CD14-positive monocyte (primary cell): ENCODE results near the gene HTRA2. TPM values are rescaled to one million over a fixed set of nuclear protein-coding genes. Genes with fewer than 3 reads are reported as not detected.

Source experiments
- DNase-seq, 3 donors: peaks; one replicate each; pipeline ENCODE4 v3.0.0-alpha.2; 2011 to 2022
- H2AFZ ChIP-seq: 2 replicates; pipeline ENCODE4 v1.6.0; 2012; ENCODE audit warnings: mild to moderate bottlenecking, low read depth, low read length, inconsistent platforms; ENCODE audit not compliant: insufficient read depth, poor library complexity, severe bottlenecking
- H3K27ac ChIP-seq, 2 donors: 1 replicate in 1 of 2; 2 replicates in 1 of 2; pipeline ENCODE4 v1.5.1; 2012 to 2013; ENCODE audit warnings: low read length in 2 of 2, control low read depth in 1 of 2, inconsistent platforms in 1 of 2, low read depth in 1 of 2, mild to moderate bottlenecking in 1 of 2
- H3K27me3 ChIP-seq, 2 donors: one replicate each; pipeline versions ENCODE4 v1.6.0 to v1.6.1; 2011 to 2013; ENCODE audit warnings: low read length in 2 of 2; ENCODE audit not compliant: control insufficient read depth in 2 of 2, insufficient read depth in 2 of 2
- H3K36me3 ChIP-seq, 2 donors: replicated peaks in 1 of 2; 1 replicate in 1 of 2; 2 replicates in 1 of 2; pipeline versions ENCODE4 v1.5.1 to v1.6.1; 2012 to 2013; ENCODE audit warnings: low read length in 2 of 2, control low read depth in 1 of 2, inconsistent platforms in 1 of 2, mild to moderate bottlenecking in 1 of 2; ENCODE audit not compliant: insufficient read depth in 2 of 2, control insufficient read depth in 1 of 2
- H3K4me1 ChIP-seq, 2 donors: 1 replicate in 1 of 2; 2 replicates in 1 of 2; pipeline versions ENCODE4 v1.5.1 to v1.6.1; 2012 to 2013; ENCODE audit warnings: low read length in 2 of 2, control low read depth in 1 of 2, inconsistent platforms in 1 of 2, mild to moderate bottlenecking in 1 of 2, moderate library complexity in 1 of 2; ENCODE audit not compliant: insufficient read depth in 2 of 2, control insufficient read depth in 1 of 2
- H3K4me2 ChIP-seq: replicated peaks from 2 replicates; pipeline ENCODE3; 2012; ENCODE audit warnings: low read length, moderate library complexity, mild to moderate bottlenecking; ENCODE audit not compliant: poor library complexity, severe bottlenecking; ENCODE audit errors: extremely low read depth
- H3K4me3 ChIP-seq, 3 experiments: fragments of 200-600 bp in 1 of 3; sonication (generic) in 1 of 3; replicated peaks in 1 of 3; 1 replicate in 2 of 3; 2 replicates in 1 of 3; pipeline ENCODE4 v1.5.1; 2011 to 2013; ENCODE audit warnings: low read length in 3 of 3, mild to moderate bottlenecking in 3 of 3, control low read depth in 2 of 3, low read depth in 2 of 3, inconsistent platforms in 1 of 3, moderate library complexity in 1 of 3
- H3K79me2 ChIP-seq: 2 replicates; pipeline ENCODE4 v1.6.0; 2012; ENCODE audit warnings: mild to moderate bottlenecking, control low read depth, inconsistent platforms, low read length, moderate library complexity; ENCODE audit not compliant: insufficient read depth
- H3K9ac ChIP-seq: 2 replicates; pipeline ENCODE4 v1.6.0; 2017; ENCODE audit warnings: low read length, mild to moderate bottlenecking; ENCODE audit not compliant: insufficient read depth, poor library complexity, severe bottlenecking
- H3K9me3 ChIP-seq, 2 donors: replicated peaks in 1 of 2; 1 replicate in 1 of 2; 2 replicates in 1 of 2; pipeline versions ENCODE4 v1.5.1 to v1.6.1; 2012 to 2013; ENCODE audit warnings: low read length in 2 of 2, control low read depth in 1 of 2; ENCODE audit not compliant: control insufficient read depth in 1 of 2, insufficient read depth in 1 of 2
- H4K20me1 ChIP-seq: 2 replicates; pipeline ENCODE4 v1.6.0; 2012; ENCODE audit warnings: mild to moderate bottlenecking, low read length, control low read depth, moderate library complexity; ENCODE audit not compliant: insufficient read depth
- H3K27ac Mint-ChIP-seq, 7 donors: one replicate each; pipeline ENCODE4 v1.8.0; 2020; ENCODE audit warnings: mild to moderate bottlenecking in 7 of 7, mixed read lengths in 7 of 7, moderate library complexity in 6 of 7, inconsistent platforms in 2 of 7
- H3K27me3 Mint-ChIP-seq, 3 donors: one replicate each; pipeline ENCODE4 v1.8.0; 2021 to 2022; ENCODE audit warnings: low read depth in 3 of 3, mild to moderate bottlenecking in 3 of 3, mixed read lengths in 3 of 3, moderate library complexity in 3 of 3, inconsistent platforms in 1 of 3
- H3K36me3 Mint-ChIP-seq, 2 donors: one replicate each; pipeline ENCODE4 v1.8.0; 2020; ENCODE audit warnings: mixed read lengths in 2 of 2, inconsistent platforms in 1 of 2, mild to moderate bottlenecking in 1 of 2
- H3K4me1 Mint-ChIP-seq: one replicate; pipeline ENCODE4 v1.8.0; 2020; ENCODE audit warnings: mild to moderate bottlenecking, mixed read lengths
- H3K4me3 Mint-ChIP-seq, 2 donors: one replicate each; pipeline ENCODE4 v1.8.0; 2020; ENCODE audit warnings: mild to moderate bottlenecking in 2 of 2, mixed read lengths in 2 of 2, moderate library complexity in 1 of 2
- H3K9me3 Mint-ChIP-seq, 7 donors: one replicate each; pipeline ENCODE4 v1.8.0; 2020 to 2022; ENCODE audit warnings: mixed read lengths in 7 of 7, mild to moderate bottlenecking in 6 of 7, moderate library complexity in 6 of 7, inconsistent platforms in 2 of 7
- WGBS: methylation state at CpG from one replicate; pipeline ENCODE4 v1.1.5; 2013; ENCODE audit warnings: missing lambda C conversion rate; ENCODE audit not compliant: insufficient coverage; 5-methylcytosine and 5-hydroxymethylcytosine counted together
- intact Hi-C, 2 donors: fragments of 100-400 bp; cut with micrococcal nuclease; formaldehyde crosslinking; loops; one replicate each; pipeline versions ENCODE4 v1.15.0 to v1.15.1; 2023
- polyA plus RNA-seq, 3 donors: library from polyadenylated mRNA; depleted of rRNA in 1 of 3; unstranded in 2 of 3; stranded (reverse) in 1 of 3; fragments of 300-500 nt in 2 of 3; fragments of >200 nt in 1 of 3; fragmentation: Illumina TruSeq in 2 of 3; gene quantifications; 1 replicate in 2 of 3; 2 replicates in 1 of 3; pipeline ENCODE4 v1.2.3, GENCODE V29; 2012 to 2021
- TF ChIP-seq, protein P1 (sequence below): fragments of 200-600 bp; IDR thresholded peaks from one replicate; pipeline ENCODE4 v1.8.0; 2022; ENCODE audit warnings: antibody characterized with exemption, mild to moderate bottlenecking

The HTRA2 gene
- polyA plus RNA-seq, 3 donors = 11.3 to 20.5 (median 15.0) TPM

DNA sequence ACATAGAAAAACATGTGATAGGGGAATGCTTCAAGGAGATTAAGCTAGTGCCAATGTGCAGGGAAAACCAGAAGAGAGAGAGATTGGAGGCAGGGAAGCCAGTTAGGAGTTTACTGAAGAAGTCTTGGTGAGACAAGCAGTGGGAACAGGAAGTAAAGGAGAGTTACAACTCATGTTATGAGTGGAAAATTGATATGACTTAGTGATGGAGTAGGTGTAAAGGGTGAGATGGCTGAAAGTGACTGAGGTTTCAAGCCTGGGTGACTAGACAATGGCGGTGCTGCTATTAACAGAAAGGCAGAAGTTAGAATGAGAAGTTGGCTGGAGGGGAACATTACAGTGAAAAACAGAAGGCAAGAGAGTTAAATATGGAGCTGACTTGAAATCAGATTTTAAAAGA is 41.3 kb downstream of the HTRA2 start:
- peak; percentile 36 to 48 (median 40) for DNase-seq
- Histone ChIP-seq H3K27ac (peak overlapping the region in 1 of 2 donors; percentile 61), H3K27me3 (no peaks in the 10 kb centered on the region), H3K36me3 (no peaks in the 10 kb centered on the region), H3K9me3 (no peaks in the 10 kb centered on the region), H2AFZ (peak overlapping the region; percentile 68), H3K4me1 (peaks cover 82 to 92% of the 10 kb centered on the region in 2 donors), H3K4me3 (no peak overlapping the region), H3K79me2 (peaks cover 7% of the 10 kb centered on the region), H4K20me1 (no peaks in the 10 kb centered on the region), H3K9ac (no peak overlapping the region), H3K4me2 (peak overlapping the region; percentile 23)
- peaks cover 71% of the 10 kb centered on the region for H3K4me1 Mint-ChIP-seq
- no peak overlapping the region for H3K4me3 Mint-ChIP-seq
- H3K9me3 Mint-ChIP-seq = peaks cover 0 to 3% (median 0%) of the 10 kb centered on the region in 7 donors
- 0% methylated on average over 1 of the region's 1 CpG for WGBS
- TF ChIP-seq, protein P1, sequence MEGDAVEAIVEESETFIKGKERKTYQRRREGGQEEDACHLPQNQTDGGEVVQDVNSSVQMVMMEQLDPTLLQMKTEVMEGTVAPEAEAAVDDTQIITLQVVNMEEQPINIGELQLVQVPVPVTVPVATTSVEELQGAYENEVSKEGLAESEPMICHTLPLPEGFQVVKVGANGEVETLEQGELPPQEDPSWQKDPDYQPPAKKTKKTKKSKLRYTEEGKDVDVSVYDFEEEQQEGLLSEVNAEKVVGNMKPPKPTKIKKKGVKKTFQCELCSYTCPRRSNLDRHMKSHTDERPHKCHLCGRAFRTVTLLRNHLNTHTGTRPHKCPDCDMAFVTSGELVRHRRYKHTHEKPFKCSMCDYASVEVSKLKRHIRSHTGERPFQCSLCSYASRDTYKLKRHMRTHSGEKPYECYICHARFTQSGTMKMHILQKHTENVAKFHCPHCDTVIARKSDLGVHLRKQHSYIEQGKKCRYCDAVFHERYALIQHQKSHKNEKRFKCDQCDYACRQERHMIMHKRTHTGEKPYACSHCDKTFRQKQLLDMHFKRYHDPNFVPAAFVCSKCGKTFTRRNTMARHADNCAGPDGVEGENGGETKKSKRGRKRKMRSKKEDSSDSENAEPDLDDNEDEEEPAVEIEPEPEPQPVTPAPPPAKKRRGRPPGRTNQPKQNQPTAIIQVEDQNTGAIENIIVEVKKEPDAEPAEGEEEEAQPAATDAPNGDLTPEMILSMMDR = no peak
- peaks cover 0 to 4% of the 10 kb centered on the region in 2 donors for H3K36me3 Mint-ChIP-seq
- peaks cover 0 to 3% (median 0%) of the 10 kb centered on the region in 3 donors for H3K27me3 Mint-ChIP-seq
- H3K27ac Mint-ChIP-seq = no peak overlapping the region
- intact Hi-C loops = no loop called here

DNA sequence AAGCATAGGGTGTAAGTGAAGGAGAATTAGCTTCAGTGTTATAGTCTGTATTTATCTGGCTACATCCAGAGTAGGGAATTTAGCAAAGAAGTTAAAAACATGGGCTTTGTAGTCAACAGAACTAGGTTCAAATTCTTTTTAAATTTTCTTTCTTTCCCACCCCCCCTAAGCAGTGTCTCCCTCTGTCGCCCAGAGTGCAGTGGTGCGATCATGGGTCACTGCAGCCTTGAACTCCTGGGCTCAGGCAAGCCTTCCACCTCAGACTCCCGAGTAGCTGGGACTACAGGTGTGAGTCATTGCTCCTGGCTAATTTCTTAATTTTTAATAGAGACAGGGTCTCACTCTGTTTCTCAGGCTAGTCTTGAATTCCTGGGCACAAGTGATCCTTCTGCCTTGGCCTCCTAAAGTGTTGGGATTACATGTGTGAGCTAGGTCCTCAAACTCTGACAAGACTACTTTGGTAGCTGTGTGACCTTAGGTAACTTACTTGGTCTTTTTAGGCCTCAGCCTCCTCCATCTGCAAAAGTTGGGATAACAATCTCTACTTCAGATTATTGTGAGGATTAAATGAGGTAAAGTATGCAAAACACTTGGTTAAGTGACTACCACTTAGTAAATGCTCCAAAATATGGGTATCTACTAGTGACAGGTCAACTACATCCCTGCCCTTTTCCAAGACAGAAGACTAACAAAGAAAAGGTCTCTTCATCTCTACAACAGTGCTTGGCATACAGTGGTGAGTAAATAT is 42.6 kb downstream of the HTRA2 start:
- H3K79me2 ChIP-seq = peaks cover 7% of the 10 kb centered on the region
- intact Hi-C loops = no loop called here
- H3K27ac Mint-ChIP-seq = peak overlapping the region in 5 of 7 donors; percentile 19 to 61 (median 47)

More for the DNA sequence above, 42.6 kb downstream of the HTRA2 start:
- H3K4me1 ChIP-seq = peaks cover 83 to 92% of the 10 kb centered on the region in 2 donors
- peak overlapping the region in 1 of 2 donors; percentile 61 for H3K27ac ChIP-seq
- no peaks in the 10 kb centered on the region for H4K20me1 ChIP-seq
- 94% methylated on average over 3 of the region's 3 CpGs for WGBS
- Mint-ChIP-seq H3K36me3 (peaks cover 0 to 4% of the 10 kb centered on the region in 2 donors), H3K27me3 (peaks cover 0 to 3% (median 0%) of the 10 kb centered on the region in 3 donors), H3K9me3 (peaks cover 0 to 3% (median 0%) of the 10 kb centered on the region in 7 donors), H3K4me1 (peaks cover 72% of the 10 kb centered on the region), H3K4me3 (no peak overlapping the region)
- no peak overlapping the region for H3K4me2 ChIP-seq
- no peak overlapping the region for H2AFZ ChIP-seq
- H3K9me3 ChIP-seq = no peaks in the 10 kb centered on the region
- no peaks in the 10 kb centered on the region for H3K27me3 ChIP-seq
- H3K9ac ChIP-seq = no peak overlapping the region
- no peak overlapping the region for H3K4me3 ChIP-seq
- DNase-seq = no peak
- TF ChIP-seq, protein P1 = no peak
- H3K36me3 ChIP-seq = no peaks in the 10 kb centered on the region
